ENCODE results near the gene ERF.
"Not testable (repeated sequence)": the region's sequence is repeated elsewhere in the genome, so short reads cannot be mapped to it uniquely, and the experiment has no call there.

DNA sequence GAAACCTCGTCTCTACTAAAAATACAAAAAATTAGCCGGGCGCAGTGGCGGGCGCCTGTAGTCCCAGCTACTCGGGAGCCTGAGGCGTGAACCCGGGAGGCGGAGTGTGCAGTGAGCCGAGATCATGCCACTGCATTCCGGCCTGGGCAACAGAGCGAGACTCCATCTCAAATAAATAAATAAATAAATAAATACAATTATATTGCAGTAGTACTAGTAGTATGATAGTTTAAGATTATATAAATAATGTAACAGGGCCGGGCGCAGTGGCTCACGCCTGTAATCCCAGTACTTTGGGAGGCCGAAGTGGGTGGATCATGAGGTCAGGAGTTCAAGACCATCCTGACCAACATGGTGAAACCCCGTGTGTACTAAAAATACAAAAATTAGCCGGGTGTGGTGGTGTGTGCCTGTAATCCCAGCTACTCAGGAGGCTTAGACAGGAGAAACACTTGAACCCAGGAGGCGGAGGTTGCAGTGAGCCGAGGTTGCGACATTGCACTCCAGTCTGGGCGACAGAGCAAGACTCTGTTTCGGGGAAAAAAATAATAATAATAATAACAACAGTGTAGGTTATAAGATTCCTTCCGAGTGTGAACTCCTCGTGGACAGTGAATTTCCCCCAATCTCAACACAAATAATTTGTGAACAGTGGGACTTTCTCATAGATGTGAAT is 12.1 kb upstream of the ERF start:
- TF ChIP-seq POLR2A (IDR thresholded peaks at IDR 0.05; ENCODE audit: low read depth, low read length); POLR2AphosphoS5 (IDR thresholded peaks at IDR 0.05; ENCODE audit: low read depth, low read length); TAF1 (IDR thresholded peaks at IDR 0.05; ENCODE audit: low read depth, low read length); POU2F2 (IDR thresholded peaks at IDR 0.05; ENCODE audit: low read depth, low read length); PAX5 (IDR thresholded peaks at IDR 0.05; ENCODE audit: insufficient read depth, low read length, severe bottlenecking); SPI1 (IDR thresholded peaks at IDR 0.05; ENCODE audit: low read depth, low read length): not testable (repeated sequence)
